GM18951 (cell line): Measurements from ENCODE around the gene AMBN.
"Not testable (repeated sequence)": the region's sequence is repeated elsewhere in the genome, so short reads cannot be mapped to it uniquely, and the experiment has no call there.

Experiments
- POLR2A ChIP-seq: IDR thresholded peaks from 4 replicates; pipeline ENCODE4 v1.6.1; 2011; ENCODE audit warnings: mild to moderate bottlenecking; ENCODE audit not compliant: insufficient read length, insufficient read depth; ENCODE audit errors: extremely low read depth
- in situ Hi-C: fragments of 300-500 bp; cut with MboI; formaldehyde crosslinking; loops from one replicate; pipeline ENCODE4 v1.12.0; 2022; ENCODE audit warnings: low sequenced_read_pairs, mixed read lengths, inconsistent platforms; ENCODE audit not compliant: unreplicated experiment

The AMBN gene

GRCh38 chr4:70619778-70620177 is 27.7 kb downstream of the AMBN start:
- TF ChIP-seq POLR2A, result no peak
- in situ Hi-C loops, result loop anchor here (25.0 kb wide), 1 partner anchor 1093 kb away; no protein-coding TSS in a partner anchor

- in situ Hi-C loops, result loop anchor here (25.0 kb wide), 1 partner anchor 1089 kb away; no protein-coding TSS in a partner anchor
- TF ChIP-seq POLR2A, result no peak
Measured at GRCh38 chr4:70623323-70623722, 31.3 kb downstream of the AMBN start.

DNA sequence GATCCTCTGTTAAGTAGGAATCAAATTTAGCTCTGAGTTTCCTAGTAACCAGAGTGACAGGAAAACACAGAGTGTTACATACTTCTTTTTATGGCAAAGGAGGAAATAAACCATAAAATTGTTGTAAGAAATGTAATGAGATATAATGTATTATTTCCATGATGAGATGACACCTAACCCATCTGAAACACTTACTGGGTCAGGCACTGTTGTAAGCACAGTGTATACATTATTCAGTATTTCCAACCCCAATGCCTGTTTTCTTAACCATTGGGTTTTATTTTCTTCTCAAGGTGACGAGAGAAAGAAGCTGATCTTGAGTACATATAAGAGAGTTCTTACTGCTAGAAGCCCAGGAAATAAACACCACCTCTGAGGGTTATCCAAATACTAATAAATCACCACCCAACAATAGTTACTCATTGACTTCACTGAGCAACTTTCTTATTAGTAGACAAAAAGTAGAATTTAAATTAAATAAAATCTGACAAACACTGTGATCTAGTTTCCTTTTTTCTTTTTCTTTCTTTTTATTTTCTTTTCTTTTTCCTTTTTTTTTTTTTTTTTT is 32.3 kb downstream of the AMBN start:
- TF ChIP-seq POLR2A, result no peak
- in situ Hi-C loops, result loop anchor here (25.0 kb wide), 1 partner anchor 1088 kb away; no protein-coding TSS in a partner anchor

DNA sequence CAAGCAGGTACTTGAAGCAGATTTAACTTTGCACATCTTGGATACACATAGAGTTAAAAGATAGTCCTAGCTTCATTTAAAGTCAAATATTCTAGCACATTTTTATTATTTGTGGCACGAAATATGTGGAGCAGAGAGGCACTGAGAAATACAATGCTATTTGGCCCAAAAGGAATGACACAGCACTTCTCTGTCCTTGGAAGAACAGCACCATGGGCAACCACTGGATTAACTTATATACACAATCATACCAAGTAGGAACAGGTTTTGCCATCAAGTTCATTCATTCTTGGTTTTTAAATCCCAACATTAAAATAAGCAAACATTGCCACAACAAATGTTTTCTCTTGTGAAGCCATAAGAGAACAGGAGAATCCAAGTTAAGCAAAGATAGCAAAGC is 35.6 kb downstream of the AMBN start:
- in situ Hi-C loops, result no loop called here
- no peak for TF ChIP-seq POLR2A

- no peak for TF ChIP-seq POLR2A
- in situ Hi-C loops, result no loop called here
Measured at GRCh38 chr4:70628444-70628843, 36.4 kb downstream of the AMBN start, which contains the start of gene ENAM. Gene ENAM, plus strand, starts transcription at chr4:70628744. Its CDS starts 757 bp downstream, at chr4:70629501.

- in situ Hi-C loops, result no loop called here
- no peak for TF ChIP-seq POLR2A
Measured at GRCh38 chr4:70629469-70630090, 37.5 kb downstream of the AMBN start.

DNA sequence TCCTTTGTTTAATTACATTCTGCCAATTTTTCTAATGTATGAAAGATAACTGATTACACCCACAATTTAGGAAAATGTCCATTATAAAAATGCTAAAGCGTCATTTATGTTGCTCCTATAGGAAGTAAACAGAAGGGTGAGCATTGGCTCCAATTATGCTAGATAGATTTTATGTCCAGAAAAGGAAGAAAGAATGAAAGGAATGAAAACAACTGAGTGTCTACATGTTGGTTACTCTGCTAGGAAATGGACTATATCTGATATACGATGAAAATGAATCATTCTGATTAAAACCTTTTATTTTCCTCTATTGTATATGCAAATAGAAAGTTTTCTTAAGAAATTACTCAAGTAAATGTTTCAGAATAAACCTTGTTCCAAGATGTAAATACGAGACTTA is 38.1 kb downstream of the AMBN start:
- in situ Hi-C loops, result no loop called here
- TF ChIP-seq POLR2A, result no peak

DNA sequence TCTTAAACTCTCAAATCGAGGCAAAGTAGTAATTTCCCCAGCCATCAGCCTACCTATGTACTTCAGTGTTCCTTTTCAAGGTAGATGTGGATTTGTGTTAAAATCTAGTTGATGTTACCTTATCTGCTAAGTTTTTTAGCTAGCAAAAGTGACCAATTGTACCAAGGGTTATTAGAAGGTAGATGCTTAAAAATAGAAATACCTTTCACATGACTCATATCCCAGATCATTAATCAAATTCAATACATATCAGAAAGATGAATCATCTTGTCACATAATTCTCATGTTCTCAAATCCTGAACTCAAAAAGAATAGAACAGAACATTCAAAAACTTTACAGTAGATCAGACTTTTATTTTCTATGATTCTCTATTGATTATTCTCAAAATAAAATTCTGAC is 40.0 kb downstream of the AMBN start:
- in situ Hi-C loops, result no loop called here

DNA sequence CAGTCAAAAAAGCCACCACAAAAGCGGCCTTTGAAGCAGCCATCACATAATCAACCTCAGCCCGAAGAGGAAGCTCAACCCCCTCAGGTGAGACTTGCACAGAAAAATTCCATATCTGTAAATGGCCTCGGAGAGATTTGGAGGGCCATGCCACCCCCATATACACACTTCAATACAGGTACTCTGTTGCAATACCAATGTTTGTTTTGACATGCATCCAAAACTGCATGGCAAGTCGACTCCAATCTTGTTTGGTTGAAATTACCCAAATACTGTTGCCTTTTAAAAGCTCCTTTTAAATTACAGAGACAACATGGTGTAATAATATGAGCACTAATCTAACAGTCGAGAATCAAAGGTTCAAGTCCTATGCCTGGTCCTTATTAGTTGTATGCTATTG is 42.4 kb downstream of the AMBN start:
- TF ChIP-seq POLR2A, result no peak
- in situ Hi-C loops, result no loop called here

More for the DNA sequence above, 40.0 kb downstream of the AMBN start:
- no peak for TF ChIP-seq POLR2A

GRCh38 chr4:70637239-70637913 is 45.3 kb downstream of the AMBN start:
- TF ChIP-seq POLR2A, result no peak
- in situ Hi-C loops, result no loop called here

GRCh38 chr4:70640192-70640591 is 48.1 kb downstream of the AMBN start:
- no peak for TF ChIP-seq POLR2A
- in situ Hi-C loops, result no loop called here

DNA sequence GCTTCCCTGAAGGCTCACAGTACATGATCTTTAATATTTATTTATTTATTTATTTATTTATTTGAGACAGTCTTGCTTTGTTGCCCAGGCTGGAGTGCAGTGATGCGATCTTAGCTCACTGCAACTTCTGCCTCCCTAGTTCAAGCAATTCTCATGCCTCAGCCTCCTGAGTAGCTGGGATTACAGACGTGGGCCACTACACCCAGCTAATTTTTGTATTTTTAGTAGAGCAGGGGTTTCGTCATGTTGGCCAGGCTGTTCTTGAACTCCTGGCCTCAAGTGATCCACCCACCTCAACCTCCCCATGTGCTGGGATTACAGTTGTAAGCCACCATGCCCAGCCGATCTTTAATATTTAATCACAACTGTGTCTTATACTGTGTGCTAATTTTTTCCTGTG is 58.7 kb downstream of the AMBN start:
- in situ Hi-C loops, result not testable (repeated sequence)

DNA sequence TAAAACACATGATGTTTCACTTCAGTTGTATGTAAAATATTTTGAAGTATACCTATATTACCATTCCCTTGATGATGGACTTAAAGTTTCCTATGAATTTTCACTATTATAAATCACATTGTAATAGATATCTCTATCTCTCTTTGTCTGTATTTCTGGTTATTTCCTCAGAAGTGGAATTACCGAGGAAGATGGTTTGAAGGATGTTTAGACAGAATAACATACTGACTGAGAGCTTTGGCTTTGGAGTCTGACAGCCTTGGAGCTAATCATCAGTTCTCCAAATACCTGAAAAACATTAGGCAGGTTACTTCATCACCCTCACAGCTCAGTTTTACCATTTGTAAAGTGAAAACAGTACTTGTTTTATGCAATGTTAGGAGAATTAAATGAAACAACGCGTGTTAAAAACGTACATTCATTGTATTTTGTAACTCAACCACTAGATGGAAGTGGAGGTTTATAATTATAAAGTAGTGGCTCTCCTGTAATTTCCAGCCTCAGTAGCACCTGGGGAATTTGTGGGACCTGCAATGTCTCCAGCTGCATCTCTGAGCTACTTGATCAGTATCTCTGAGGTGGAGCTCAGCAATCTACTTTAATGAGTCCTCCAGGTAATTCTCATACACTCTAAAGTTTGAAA is 59.9 kb downstream of the AMBN start:
- TF ChIP-seq POLR2A, result no peak
- in situ Hi-C loops, result no loop called here
